ENCODE results near the gene RNFT1. TPM values are rescaled to one million over a fixed set of nuclear protein-coding genes. Genes with fewer than 3 reads are reported as not detected.

RNFT1 gene
- total RNA-seq, 2 experiments from 2014 or later: 23.9 to 25.0 TPM

DNA sequence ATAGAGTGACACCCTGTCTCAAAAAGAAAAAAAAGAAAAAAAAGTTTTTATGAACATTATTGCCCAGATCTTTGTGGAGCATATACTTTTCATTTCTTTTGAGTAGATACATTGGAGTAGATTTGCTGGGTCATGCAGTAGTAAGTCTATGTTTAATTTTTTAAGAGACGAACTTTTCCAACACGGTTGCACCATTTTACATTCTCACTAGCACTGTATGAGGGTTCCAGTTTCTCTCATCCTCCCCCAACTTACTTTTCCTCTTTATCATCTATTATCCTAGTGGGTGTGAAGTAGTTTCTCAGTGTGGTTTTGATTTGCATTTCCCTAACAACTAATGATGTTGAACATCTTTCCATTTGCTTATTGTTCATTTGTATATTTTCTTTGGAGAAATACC is 61.1 kb downstream of the RNFT1 start:
- Mint-ChIP-seq H3K4me3 (no peak overlapping the region), H3K27me3 (no peaks in the 10 kb centered on the region), H3K9me3 (no peaks in the 10 kb centered on the region), H3K4me1 (peaks cover 7% of the 10 kb centered on the region), H3K27ac (no peak overlapping the region), H3K36me3 (peaks cover 8% of the 10 kb centered on the region)
- POLR2A ChIA-PET: interaction anchor here (1.3 kb wide), 1 partner anchor 9 kb away, joined by 6 read pairs; no protein-coding TSS in a partner anchor
- no peak for DNase-seq
- ATAC-seq (ENCODE audit: low read depth): no peak

Other genes starting within 250 kb of the RNFT1 start
- 10 to 100 TPM; 16.5 to 21.1 TPM for gene TUBD1, start 71.8 kb downstream of the RNFT1 start, total RNA-seq
- 10 to 100 TPM; 46.3 to 49.4 TPM for gene RPS6KB1, start 71.6 kb downstream of the RNFT1 start, total RNA-seq
- gene HEATR6, start 114.2 kb upstream of the RNFT1 start, total RNA-seq: 10 to 100 TPM; 21.3 to 24.5 TPM
- not detected for gene CA4, start 185.2 kb upstream of the RNFT1 start, total RNA-seq